ENCODE results near the gene LGMN. TPM values are rescaled to one million over a fixed set of nuclear protein-coding genes. Genes with fewer than 3 reads are reported as not detected.
A peak's percentile ranks its signal among the peaks of the same experiment; 100 is the strongest.

Gene LGMN
- total RNA-seq, 2 experiments from 2014 or later = 2.1 to 2.3 TPM

GRCh38 chr14:92688434-92689375, 59.7 kb downstream of the LGMN start:
- no peak for ATAC-seq
- intact Hi-C loops (cut with micrococcal nuclease) = no loop called here
- Mint-ChIP-seq H3K4me1 (ENCODE audit: low read depth) (peaks cover 16% of the 10 kb centered on the region), H3K27me3 (no peaks in the 10 kb centered on the region), H3K9me3 (no peaks in the 10 kb centered on the region), H3K4me3 (no peak overlapping the region), H3K27ac (no peak overlapping the region), H3K36me3 (ENCODE audit: low read depth) (peaks cover 14% of the 10 kb centered on the region)
- no peak for DNase-seq
- POLR2A ChIA-PET = no interaction called here
- CTCF ChIA-PET = interaction anchor here (0.6 to 6.0 kb wide), 6 partner anchors 7 to 1683 kb away, joined by 3 to 41 read pairs (median 7); no protein-coding TSS in a partner anchor
- no peak for TF ChIP-seq CTCF (IDR thresholded peaks at IDR 0.05)

- Mint-ChIP-seq H3K9me3 (no peaks in the 10 kb centered on the region), H3K4me3 (no peak overlapping the region), H3K27ac (no peak overlapping the region), H3K27me3 (no peaks in the 10 kb centered on the region), H3K4me1 (ENCODE audit: low read depth) (peaks cover 8% of the 10 kb centered on the region), H3K36me3 (ENCODE audit: low read depth) (peaks cover 18% of the 10 kb centered on the region)
- ChIA-PET CTCF (interaction anchor here (0.6 to 6.0 kb wide), 10 partner anchors 11 to 1682 kb away, joined by 3 to 41 read pairs (median 8); no protein-coding TSS in a partner anchor), POLR2A (interaction anchor here (0.6 kb wide), 1 partner anchor 53 kb away, joined by 3 read pairs; no protein-coding TSS in a partner anchor)
- TF ChIP-seq CTCF (IDR thresholded peaks at IDR 0.05) = no peak
- ATAC-seq (no peak), DNase-seq (no peak)
- intact Hi-C loops (cut with micrococcal nuclease) = no loop called here
These were observed 60.6 kb downstream of the LGMN start for GRCh38 chr14:92687681-92688433.

- POLR2A ChIA-PET = no interaction called here
- DNase-seq (peak; percentile 67), ATAC-seq (peak; percentile 81)
- Mint-ChIP-seq H3K27me3 (no peaks in the 10 kb centered on the region), H3K27ac (peak overlapping the region; percentile 25), H3K9me3 (no peaks in the 10 kb centered on the region), H3K4me3 (no peak overlapping the region), H3K4me1 (ENCODE audit: low read depth) (no peaks in the 10 kb centered on the region), H3K36me3 (ENCODE audit: low read depth) (peaks cover 23% of the 10 kb centered on the region)
- peak; percentile 99 for TF ChIP-seq CTCF (IDR thresholded peaks at IDR 0.05)
- intact Hi-C loops (cut with micrococcal nuclease) = no loop called here
- CTCF ChIA-PET = interaction anchor here (0.6 to 6.0 kb wide), 37 partner anchors 9 to 552 kb away, joined by 3 to 41 read pairs (median 5); no protein-coding TSS in a partner anchor
These were observed 61.5 kb downstream of the LGMN start for GRCh38 chr14:92686900-92687427.

GRCh38 chr14:92686411-92686899, 62.0 kb downstream of the LGMN start:
- no peak for ATAC-seq
- peaks cover 2% of the 10 kb centered on the region for H3K4me1 Mint-ChIP-seq (ENCODE audit: low read depth)
- H3K4me3 Mint-ChIP-seq = no peak overlapping the region
- TF ChIP-seq CTCF (IDR thresholded peaks at IDR 0.05) = no peak
- no peak for DNase-seq
- intact Hi-C loops (cut with micrococcal nuclease) = no loop called here
- no peaks in the 10 kb centered on the region for H3K27me3 Mint-ChIP-seq
- H3K27ac Mint-ChIP-seq = peak overlapping the region; percentile 25
- peaks cover 27% of the 10 kb centered on the region for H3K36me3 Mint-ChIP-seq (ENCODE audit: low read depth)
- H3K9me3 Mint-ChIP-seq = no peaks in the 10 kb centered on the region
- ChIA-PET CTCF (interaction anchor here (0.6 to 6.0 kb wide), 40 partner anchors 9 to 552 kb away, joined by 3 to 41 read pairs (median 4); no protein-coding TSS in a partner anchor), POLR2A (interaction anchor here (1.0 to 1.3 kb wide), 2 partner anchors 9 to 10 kb away, joined by 3 to 4 read pairs; no protein-coding TSS in a partner anchor)

All from activated CD8-positive, alpha-beta T cell treated with anti-CD3 and anti-CD28 coated beads for 36 hours (primary cell).